PC-9 (cell line): Measurements from ENCODE around the gene PRKCH.

Source experiments
- CTCF ChIP-seq: fragments of 200-600 bp; sonication (generic); conservative IDR thresholded peaks from 2 replicates; pipeline ENCODE4 v1.6.1; 2017; ENCODE audit warnings: mixed run types, antibody characterized with exemption, mild to moderate bottlenecking, moderate library complexity
- EZH2 ChIP-seq: fragments of 200-600 bp; sonication (generic); IDR thresholded peaks from 2 replicates; pipeline ENCODE4 v1.8.0; 2017; ENCODE audit warnings: antibody characterized with exemption, low read depth

DNA sequence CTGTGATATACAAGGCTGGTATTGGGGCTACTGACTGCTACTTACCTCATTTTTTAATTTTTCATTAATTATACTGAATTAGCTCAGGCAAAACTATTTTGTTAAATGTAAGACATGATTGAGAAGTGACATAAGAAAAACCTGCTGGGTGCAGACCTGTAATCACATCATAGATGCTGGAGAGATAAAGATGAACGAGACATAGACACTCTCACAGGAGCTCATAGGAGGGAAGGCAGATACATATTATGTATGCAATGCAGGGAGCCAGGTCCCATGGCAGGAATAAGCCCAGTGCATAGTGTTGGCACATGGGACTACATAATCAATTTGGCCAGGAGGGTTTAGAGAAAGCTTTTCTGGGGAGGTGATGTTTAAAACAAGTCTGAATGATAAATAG is 74.9 kb downstream of the PRKCH start:
- TF ChIP-seq CTCF, result no peak
- TF ChIP-seq EZH2, result no peak
